ENCODE results near the gene USP34. TPM values are rescaled to one million over a fixed set of nuclear protein-coding genes. Genes with fewer than 3 reads are reported as not detected.

USP34 gene
- total and polyA plus RNA-seq, 9 of the 15 experiments (the other 6 are each of a cell fraction or from before 2014, with no cell fraction given) = 19.8 to 108 (median 67.8) TPM

GRCh38 chr2:61431345-61431744, 39.5 kb downstream of the USP34 start:
- Histone ChIP-seq H3K4me2 (ENCODE audit: insufficient read depth, low read length) (no peak overlapping the region), H3K36me3 (ENCODE audit: control insufficient read depth, insufficient read depth, low read length) (peaks cover 4% of the 10 kb centered on the region; the same call in 2 of the 3 replicates), H2AFZ (ENCODE audit: low read depth, low read length) (no peak overlapping the region), H3K27me3 (ENCODE audit: control insufficient read depth in 2 of 2, insufficient read depth in 2 of 2, low read length in 2 of 2) (no peaks in the 10 kb centered on the region), H3K4me1 (replicated peaks in 1 of 2; ENCODE audit: control insufficient read depth in 2 of 2, insufficient read depth in 2 of 2, low read length in 2 of 2) (peaks cover 6 to 11% of the 10 kb centered on the region in 2 experiments; a peak in 4 of 5 replicates), H3K4me3 (no peak overlapping the region), H3K27ac (ENCODE audit: extremely low read depth, low read depth, low read length) (no peak overlapping the region), H3K9me1 (ENCODE audit: control insufficient read depth, insufficient read depth, low read length) (peaks cover 8% of the 10 kb centered on the region), H4K20me1 (replicated peaks; ENCODE audit: control insufficient read depth, insufficient read depth, low read length) (peaks cover 29% of the 10 kb centered on the region), H3K79me2 (ENCODE audit: control insufficient read depth, insufficient read depth, low read length) (peaks cover 96% of the 10 kb centered on the region), H3K9me3 (replicated peaks; ENCODE audit: control insufficient read depth, insufficient read depth, low read depth, low read length) (no peaks in the 10 kb centered on the region), H3K9ac (ENCODE audit: insufficient read depth in 1 of 2, low read depth in 2 of 2, low read length in 2 of 2) (no peak overlapping the region)
- TF ChIP-seq TEAD4 (IDR thresholded peaks at IDR 0.05; ENCODE audit: low read length) (no peak), TEAD4 (CRISPR knock-in tag; IDR thresholded peaks at IDR 0.05; ENCODE audit: borderline replicate concordance) (no peak), CHCHD3 (CRISPR knock-in tag; IDR thresholded peaks at IDR 0.05) (no peak), FOXA3 (CRISPR knock-in tag; conservative IDR thresholded peaks at IDR 0.05 in 1 of 2, IDR thresholded peaks at IDR 0.05 in 1 of 2) (no peak), TEAD2 (tag; IDR thresholded peaks at IDR 0.05) (no peak), KLF16 (IDR thresholded peaks at IDR 0.05) (no peak), CCAR2 (IDR thresholded peaks at IDR 0.05; ENCODE audit: low read depth, low read length) (no peak), ZNF23 (CRISPR knock-in tag; IDR thresholded peaks at IDR 0.05) (no peak), ETV1 (tag; conservative IDR thresholded peaks at IDR 0.05; ENCODE audit: low read depth) (no peak), RBFOX2 (IDR thresholded peaks at IDR 0.05; ENCODE audit: low read depth, low read length) (no peak), ZNF3 (CRISPR knock-in tag; IDR thresholded peaks at IDR 0.05) (no peak), ZNF146 (CRISPR knock-in tag; IDR thresholded peaks at IDR 0.05; ENCODE audit: unreplicated experiment) (no peak), E2F6 (IDR thresholded peaks at IDR 0.05; ENCODE audit: borderline replicate concordance in 1 of 2, extremely low read depth in 1 of 2, insufficient read depth in 1 of 2, insufficient read length in 1 of 2, low read depth in 1 of 2, low read length in 1 of 2, poor library complexity in 1 of 2, severe bottlenecking in 1 of 2) (no peak), E2F3 (CRISPR knock-in tag; IDR thresholded peaks at IDR 0.05) (no peak), USF2 (CRISPR knock-in tag; IDR thresholded peaks at IDR 0.05) (no peak), ARID3A (IDR thresholded peaks at IDR 0.05; ENCODE audit: borderline replicate concordance, low read depth, low read length) (no peak)
- no peak for DNase-seq (ENCODE audit: extremely low read depth in 1 of 4, low spot score in 3 of 4)
- ChIA-PET POLR2A (interaction anchor here (0.5 to 1.5 kb wide), 4 partner anchors 19 to 107 kb away, joined by 3 to 5 read pairs (median 4); partner anchors contain the start of gene XPO1), CTCF (ENCODE audit: low intra/inter-chr PET ratio) (no interaction called here)
- no TSS peak for BruUV-seq (replicated peaks)
- FAIRE-seq = no peak
- WGBS (ENCODE audit: insufficient coverage, low coverage, missing lambda C conversion rate) = 92% methylated on average over 5 of the region's 5 CpGs
- intact Hi-C loops (cut with micrococcal nuclease) = no loop called here
- ATAC-seq = no peak
- in situ Hi-C loops (cut with MboI) = no loop called here

All from K562 (cell line).